ENCODE results near the gene HIGD1B. TPM values are rescaled to one million over a fixed set of nuclear protein-coding genes. Genes with fewer than 3 reads are reported as not detected.

The HIGD1B gene
- total and polyA plus RNA-seq, 2 experiments from 2014 or later = not detected

GRCh38 chr17:44884941-44885340 lies 37.3 kb downstream of the HIGD1B start:
- H3K27me3 ChIP-seq (replicated peaks; ENCODE audit: insufficient read depth) = no peaks in the 10 kb centered on the region
- no peak overlapping the region for H2AFZ ChIP-seq
- H3K9me3 ChIP-seq (ENCODE audit: low read depth) = no peaks in the 10 kb centered on the region
- no peak for DNase-seq
- H3K4me1 ChIP-seq (ENCODE audit: insufficient read depth) = no peaks in the 10 kb centered on the region
- H3K9ac ChIP-seq = no peak overlapping the region
- H3K36me3 ChIP-seq (ENCODE audit: low read depth) = peaks cover 54% of the 10 kb centered on the region
- in situ Hi-C loops (cut with MboI) = no loop called here
- no peak overlapping the region for H3K4me3 ChIP-seq
- H4K20me1 ChIP-seq (ENCODE audit: insufficient read depth) = peaks cover 3% of the 10 kb centered on the region; the same call in 1 of the 2 replicates
- TF ChIP-seq EZH2phosphoT487 (IDR thresholded peaks at IDR 0.05; ENCODE audit: insufficient read depth, low read depth) (no peak), EZH2 (IDR thresholded peaks at IDR 0.05; ENCODE audit: insufficient read depth, poor library complexity, severe bottlenecking) (no peak)
- no peak overlapping the region for H3K4me2 ChIP-seq (ENCODE audit: unreplicated experiment)
- H3K79me2 ChIP-seq (ENCODE audit: insufficient read depth) = peaks cover 38% of the 10 kb centered on the region
- no peaks in the 10 kb centered on the region for H3K9me2 ChIP-seq (ENCODE audit: insufficient read depth)
- no peaks in the 10 kb centered on the region for H3F3A ChIP-seq (ENCODE audit: insufficient read depth)
- 98 to 100% methylated on average over 2 of the region's 2 CpGs for WGBS, 2 experiments (ENCODE audit: low coverage in 1 of 2, low lambda C conversion rate in 2 of 2, missing lambda C conversion rate in 2 of 2)
- H3K27ac ChIP-seq = no peak overlapping the region

GRCh38 chr17:44887016-44887415 lies 39.3 kb downstream of the HIGD1B start:
- Histone ChIP-seq H4K20me1 (ENCODE audit: insufficient read depth) (peaks cover 3% of the 10 kb centered on the region; the same call in 1 of the 2 replicates), H3K4me3 (no peak overlapping the region), H3K27ac (no peak overlapping the region), H3K36me3 (ENCODE audit: low read depth) (peaks cover 42% of the 10 kb centered on the region), H3K9me2 (ENCODE audit: insufficient read depth) (no peaks in the 10 kb centered on the region), H2AFZ (no peak overlapping the region), H3K79me2 (ENCODE audit: insufficient read depth) (peaks cover 59% of the 10 kb centered on the region), H3K4me1 (ENCODE audit: insufficient read depth) (no peaks in the 10 kb centered on the region), H3K4me2 (ENCODE audit: unreplicated experiment) (no peak overlapping the region), H3F3A (ENCODE audit: insufficient read depth) (no peaks in the 10 kb centered on the region), H3K9me3 (ENCODE audit: low read depth) (no peaks in the 10 kb centered on the region), H3K27me3 (replicated peaks; ENCODE audit: insufficient read depth) (no peaks in the 10 kb centered on the region), H3K9ac (no peak overlapping the region)
- no peak for DNase-seq
- in situ Hi-C loops (cut with MboI) = no loop called here
- TF ChIP-seq EZH2phosphoT487 (IDR thresholded peaks at IDR 0.05; ENCODE audit: insufficient read depth, low read depth) = no peak
- TF ChIP-seq EZH2 (IDR thresholded peaks at IDR 0.05; ENCODE audit: insufficient read depth, poor library complexity, severe bottlenecking) = no peak
- WGBS, 2 experiments (ENCODE audit: low coverage in 1 of 2, low lambda C conversion rate in 2 of 2, missing lambda C conversion rate in 2 of 2) = 100% methylated on average over 1 of the region's 1 CpG

GRCh38 chr17:44887971-44888954 lies 40.6 kb downstream of the HIGD1B start:
- 85 to 90% methylated on average over 10 of the region's 10 CpGs for WGBS, 2 experiments (ENCODE audit: low coverage in 1 of 2, low lambda C conversion rate in 2 of 2, missing lambda C conversion rate in 2 of 2)
- H3K36me3 ChIP-seq (ENCODE audit: low read depth) = peaks cover 33% of the 10 kb centered on the region
- no peaks in the 10 kb centered on the region for H3K9me2 ChIP-seq (ENCODE audit: insufficient read depth)
- H3K27me3 ChIP-seq (replicated peaks; ENCODE audit: insufficient read depth) = no peaks in the 10 kb centered on the region
- no peak overlapping the region for H2AFZ ChIP-seq
- H3K27ac ChIP-seq = no peak overlapping the region
- in situ Hi-C loops (cut with MboI) = no loop called here
- H3K9me3 ChIP-seq (ENCODE audit: low read depth) = no peaks in the 10 kb centered on the region
- H3K79me2 ChIP-seq (ENCODE audit: insufficient read depth) = peaks cover 70% of the 10 kb centered on the region
- H3K4me2 ChIP-seq (ENCODE audit: unreplicated experiment) = no peak overlapping the region
- peaks cover 3% of the 10 kb centered on the region; the same call in 1 of the 2 replicates for H4K20me1 ChIP-seq (ENCODE audit: insufficient read depth)
- H3F3A ChIP-seq (ENCODE audit: insufficient read depth) = no peaks in the 10 kb centered on the region
- no peak overlapping the region for H3K4me3 ChIP-seq
- H3K4me1 ChIP-seq (ENCODE audit: insufficient read depth) = no peaks in the 10 kb centered on the region
- TF ChIP-seq EZH2phosphoT487 (IDR thresholded peaks at IDR 0.05; ENCODE audit: insufficient read depth, low read depth) (no peak), EZH2 (IDR thresholded peaks at IDR 0.05; ENCODE audit: insufficient read depth, poor library complexity, severe bottlenecking) (no peak)
- no peak overlapping the region for H3K9ac ChIP-seq
- DNase-seq = no peak

- Histone ChIP-seq H3K9me3 (ENCODE audit: low read depth) (no peaks in the 10 kb centered on the region), H3K27me3 (replicated peaks; ENCODE audit: insufficient read depth) (no peaks in the 10 kb centered on the region), H3K9ac (no peak overlapping the region), H3K36me3 (ENCODE audit: low read depth) (peaks cover 29% of the 10 kb centered on the region), H4K20me1 (ENCODE audit: insufficient read depth) (peaks cover 3% of the 10 kb centered on the region; the same call in 1 of the 2 replicates), H3K27ac (no peak overlapping the region), H2AFZ (no peak overlapping the region), H3K4me3 (no peak overlapping the region), H3F3A (ENCODE audit: insufficient read depth) (no peaks in the 10 kb centered on the region), H3K9me2 (ENCODE audit: insufficient read depth) (no peaks in the 10 kb centered on the region), H3K79me2 (ENCODE audit: insufficient read depth) (peaks cover 74% of the 10 kb centered on the region), H3K4me1 (ENCODE audit: insufficient read depth) (no peaks in the 10 kb centered on the region), H3K4me2 (ENCODE audit: unreplicated experiment) (no peak overlapping the region)
- DNase-seq = no peak
- TF ChIP-seq EZH2 (IDR thresholded peaks at IDR 0.05; ENCODE audit: insufficient read depth, poor library complexity, severe bottlenecking) = no peak
- TF ChIP-seq EZH2phosphoT487 (IDR thresholded peaks at IDR 0.05; ENCODE audit: insufficient read depth, low read depth) = no peak
- in situ Hi-C loops (cut with MboI) = no loop called here
- 90 to 93% methylated on average over 7 of the region's 7 CpGs for WGBS, 2 experiments (ENCODE audit: low coverage in 1 of 2, low lambda C conversion rate in 2 of 2, missing lambda C conversion rate in 2 of 2)
Observed at GRCh38 chr17:44889003-44889402, 41.3 kb downstream of the HIGD1B start.

All from GM23248 (cell line).